Measurements from ENCODE around the gene DHX58.

The DHX58 gene

GRCh38 chr17:42110301-42111264, 1.9 kb downstream of the DHX58 start:
- DNase-seq (ENCODE audit: low read depth, low spot score): no peak

- no peak for DNase-seq (ENCODE audit: low read depth, low spot score)
Observed at GRCh38 chr17:42109086-42109485, 3.4 kb downstream of the DHX58 start.

GRCh38 chr17:42107597-42108576, 4.6 kb downstream of the DHX58 start:
- DNase-seq (ENCODE audit: low read depth, low spot score): no peak

- DNase-seq (ENCODE audit: low read depth, low spot score): no peak
Observed at GRCh38 chr17:42107124-42107523, 5.4 kb downstream of the DHX58 start.

- no peak for DNase-seq (ENCODE audit: low read depth, low spot score)
Observed at GRCh38 chr17:42106009-42106408, 6.5 kb downstream of the DHX58 start.

GRCh38 chr17:42104264-42104663, 8.2 kb downstream of the DHX58 start:
- DNase-seq (ENCODE audit: low read depth, low spot score): no peak

GRCh38 chr17:42103221-42103954, 9.1 kb downstream of the DHX58 start:
- no peak for DNase-seq (ENCODE audit: low read depth, low spot score)

- no peak for DNase-seq (ENCODE audit: low read depth, low spot score)
Observed at GRCh38 chr17:42101513-42102292, 10.8 kb downstream of the DHX58 start.

- DNase-seq (ENCODE audit: low read depth, low spot score): no peak
Observed at GRCh38 chr17:42098730-42099399, 13.6 kb downstream of the DHX58 start.

- no peak for DNase-seq (ENCODE audit: low read depth, low spot score)
Observed at GRCh38 chr17:42097691-42098631, 14.6 kb downstream of the DHX58 start, which contains the start of gene ZNF385C. Gene ZNF385C, minus strand, starts transcription at chr17:42098473. Its CDS starts 35,417 bp downstream, at chr17:42063056.

- DNase-seq (ENCODE audit: low read depth, low spot score): no peak
Observed at GRCh38 chr17:42096360-42097111, 16.0 kb downstream of the DHX58 start.

- no peak for DNase-seq (ENCODE audit: low read depth, low spot score)
Observed at GRCh38 chr17:42094375-42095069, 18.0 kb downstream of the DHX58 start.

GRCh38 chr17:42092939-42093338, 19.6 kb downstream of the DHX58 start:
- no peak for DNase-seq (ENCODE audit: low read depth, low spot score)

GRCh38 chr17:42090964-42091790, 21.3 kb downstream of the DHX58 start:
- no peak for DNase-seq (ENCODE audit: low read depth, low spot score)

GRCh38 chr17:42088736-42089135, 23.8 kb downstream of the DHX58 start:
- DNase-seq (ENCODE audit: low read depth, low spot score): no peak
